NCI-H526 (cell line): Measurements from ENCODE around the gene PSG6.
"Not testable (repeated sequence)": the region's sequence is repeated elsewhere in the genome, so short reads cannot be mapped to it uniquely, and the experiment has no call there.

ENCODE experiments used
- DNase-seq, 2 experiments: peaks; one replicate each; lab custom pipeline; 2025; lab: John Stamatoyannopoulos, UW

PSG6 gene

DNA sequence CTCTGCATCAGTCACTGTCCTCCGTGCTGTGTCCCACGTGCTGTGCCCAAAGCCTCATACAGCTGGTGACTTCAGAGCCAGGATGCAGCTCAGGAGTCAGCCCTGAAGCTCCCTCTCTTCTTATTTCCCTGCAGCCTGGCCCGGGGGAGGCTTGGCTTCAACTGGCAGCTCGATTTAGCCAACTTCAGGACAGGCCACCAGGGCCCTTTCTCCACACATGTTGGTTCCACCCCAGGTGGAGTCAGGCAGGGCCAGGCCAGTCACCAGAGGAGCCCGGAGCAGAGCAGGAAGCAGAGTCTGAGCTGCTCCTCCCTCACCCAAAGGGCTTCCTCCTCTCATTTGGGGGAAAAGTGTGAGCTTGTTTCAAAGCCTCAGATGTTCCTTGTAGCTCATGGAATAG is 11.5 kb downstream of the PSG6 start:
- DNase-seq = not testable (repeated sequence)

DNA sequence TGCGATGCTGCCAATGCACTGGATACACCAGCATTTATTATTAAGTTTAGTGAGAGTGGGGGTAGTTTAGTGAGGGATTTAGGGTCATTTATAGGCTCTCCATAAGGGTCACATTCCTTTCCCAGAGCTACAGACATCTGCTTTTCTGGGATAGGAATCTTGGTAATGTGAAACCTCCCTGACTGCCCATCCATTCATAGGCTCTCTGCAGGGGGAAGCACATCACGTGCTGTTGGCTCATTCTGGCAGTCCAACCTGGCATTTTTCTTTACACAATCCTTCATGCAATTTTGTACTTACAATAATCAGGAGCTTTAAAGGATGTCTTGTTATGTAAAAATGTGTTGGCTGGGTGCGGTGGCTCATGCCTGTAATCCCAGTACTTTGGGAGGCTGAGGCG is 17.1 kb downstream of the PSG6 start:
- DNase-seq = not testable (repeated sequence)

DNA sequence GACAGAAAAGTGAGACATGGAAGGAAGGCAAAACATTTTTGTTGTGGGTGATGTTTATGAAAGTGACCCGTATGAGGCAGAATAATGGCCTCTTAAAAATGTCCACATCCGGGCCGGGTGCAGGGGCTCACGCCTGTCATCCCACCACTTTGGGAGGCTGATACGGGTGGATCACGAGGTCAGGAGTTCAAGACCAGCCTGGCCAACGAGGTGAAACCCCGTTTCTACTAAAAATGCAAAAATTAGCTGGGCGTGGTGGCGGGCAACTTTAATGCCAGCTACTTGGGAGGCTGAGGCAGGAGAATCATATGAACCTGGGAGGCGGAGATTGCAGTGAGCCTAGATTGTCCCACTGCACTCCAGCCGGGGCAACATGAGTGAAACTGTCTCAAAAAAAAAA is 18.0 kb downstream of the PSG6 start:
- DNase-seq = not testable (repeated sequence)

DNA sequence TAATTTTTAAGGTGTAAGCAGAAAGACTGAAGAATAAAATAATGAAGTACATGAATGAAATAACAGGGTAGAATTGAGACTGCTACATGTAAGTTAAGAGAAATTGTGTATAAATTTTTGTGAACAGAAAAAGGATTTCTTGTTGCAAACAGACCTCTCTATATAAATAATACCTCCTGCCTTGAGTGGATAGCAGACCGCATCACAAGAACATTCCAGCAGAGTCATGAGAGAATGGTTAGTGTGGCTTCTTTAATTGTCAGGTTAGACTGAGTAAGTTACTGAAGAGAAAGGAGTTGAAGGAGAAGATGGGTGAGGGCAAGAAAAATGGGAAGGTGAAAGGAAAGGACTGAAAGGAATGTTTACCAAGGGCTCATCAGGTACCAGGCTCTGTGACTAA is 18.6 kb downstream of the PSG6 start:
- not testable (repeated sequence) for DNase-seq

DNA sequence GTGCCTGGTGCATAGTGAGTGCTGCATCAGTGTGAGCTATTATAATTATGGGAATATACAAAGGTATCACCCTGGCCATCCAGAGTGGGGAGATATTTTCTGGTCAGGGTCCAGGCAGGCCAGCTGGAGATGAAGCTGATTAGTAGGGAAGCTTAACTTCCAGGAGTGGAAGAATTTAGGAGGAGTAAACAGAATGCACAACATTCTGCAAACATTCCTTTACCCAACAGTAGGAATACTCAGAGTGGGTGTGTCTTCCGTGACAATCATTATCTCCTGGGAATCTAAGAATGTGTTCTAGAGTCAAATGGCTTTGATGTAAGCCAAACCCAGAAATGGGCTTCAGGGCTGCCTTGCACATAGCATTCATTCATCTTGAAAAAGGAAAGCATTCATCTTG is 19.0 kb downstream of the PSG6 start:
- DNase-seq = not testable (repeated sequence)

DNA sequence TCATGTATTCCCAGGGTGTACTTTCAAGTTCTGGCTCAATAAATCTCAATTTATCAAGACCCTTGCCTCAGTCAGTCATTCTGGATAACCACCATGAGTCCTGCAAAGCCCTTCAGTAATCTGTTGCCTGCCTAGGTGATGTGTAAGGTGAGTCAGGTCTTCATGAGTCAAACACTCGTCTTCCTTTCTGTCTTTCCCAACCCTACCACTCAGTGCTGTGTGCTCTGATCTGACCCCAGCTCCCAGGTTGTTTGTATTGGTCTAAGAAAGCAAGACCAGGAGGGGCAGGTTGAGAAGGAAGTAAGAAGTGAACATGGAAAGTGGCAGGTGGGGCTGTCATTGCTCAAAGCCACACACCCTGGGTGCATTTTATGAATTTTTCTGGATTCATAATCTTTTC is 20.0 kb downstream of the PSG6 start:
- not testable (repeated sequence) for DNase-seq

DNA sequence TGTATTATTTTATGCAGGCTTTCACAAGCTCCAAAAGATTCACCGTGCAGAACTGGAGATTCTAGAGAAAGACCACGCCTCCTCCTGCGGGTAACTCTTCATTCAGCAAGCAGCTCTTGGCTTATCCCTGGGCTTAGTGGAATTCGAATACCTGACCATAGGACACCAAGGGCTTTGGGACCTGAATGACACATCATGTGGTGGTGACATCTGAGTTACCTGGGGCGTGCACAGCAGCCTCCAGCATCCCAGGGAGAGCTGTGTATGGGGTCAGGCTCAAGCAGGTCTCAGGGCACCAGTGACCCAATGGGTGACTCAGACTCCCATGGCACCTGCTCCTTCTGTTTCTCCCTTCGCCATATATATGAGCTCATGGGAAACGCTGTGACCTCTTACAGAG is 27.2 kb downstream of the PSG6 start:
- DNase-seq = not testable (repeated sequence)

DNA sequence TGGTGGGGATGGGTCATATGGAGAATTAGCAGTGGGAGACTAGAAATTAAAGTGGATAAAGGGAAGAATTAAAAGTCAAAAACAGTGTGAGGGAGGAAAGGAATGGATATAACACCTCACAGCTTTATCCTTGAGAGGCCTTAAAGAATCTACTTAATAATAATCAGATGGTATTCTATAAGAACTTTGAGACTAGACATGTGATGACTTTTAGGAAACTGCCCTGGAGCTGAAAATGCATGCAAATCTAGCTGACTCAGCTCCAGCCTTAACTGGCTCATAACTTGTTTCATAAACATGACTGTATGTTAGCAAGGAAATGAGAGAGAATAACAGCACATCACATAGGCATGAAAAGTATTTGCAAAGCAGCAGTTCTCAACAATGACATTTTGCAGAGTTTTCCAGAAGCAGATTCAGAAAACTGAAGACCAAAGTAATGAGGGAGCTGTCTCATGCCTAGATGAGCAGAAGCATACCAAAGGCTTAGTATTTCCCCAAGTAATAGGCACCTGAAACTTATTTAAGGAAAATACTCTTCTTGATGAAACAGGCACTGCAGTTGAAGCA is 29.7 kb downstream of the PSG6 start:
- DNase-seq = not testable (repeated sequence)

DNA sequence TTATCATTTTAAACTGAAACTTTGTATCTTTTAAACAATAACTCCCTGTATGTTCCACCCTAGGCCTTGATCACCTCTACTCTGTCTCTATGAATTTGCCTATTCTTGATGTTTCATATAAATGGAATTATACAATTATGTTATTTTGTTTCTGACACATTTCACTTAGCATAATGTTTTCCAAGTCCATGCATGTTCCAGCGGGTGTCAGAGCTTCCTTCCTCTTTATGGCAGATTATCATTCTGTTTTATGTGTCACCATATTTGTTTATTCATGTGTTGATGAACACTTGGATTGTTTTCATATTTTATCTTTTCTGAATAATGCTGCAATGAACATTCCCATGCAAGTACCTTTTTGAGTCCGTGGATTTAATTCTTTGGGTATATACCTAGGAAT is 35.0 kb downstream of the PSG6 start:
- DNase-seq = not testable (repeated sequence)

DNA sequence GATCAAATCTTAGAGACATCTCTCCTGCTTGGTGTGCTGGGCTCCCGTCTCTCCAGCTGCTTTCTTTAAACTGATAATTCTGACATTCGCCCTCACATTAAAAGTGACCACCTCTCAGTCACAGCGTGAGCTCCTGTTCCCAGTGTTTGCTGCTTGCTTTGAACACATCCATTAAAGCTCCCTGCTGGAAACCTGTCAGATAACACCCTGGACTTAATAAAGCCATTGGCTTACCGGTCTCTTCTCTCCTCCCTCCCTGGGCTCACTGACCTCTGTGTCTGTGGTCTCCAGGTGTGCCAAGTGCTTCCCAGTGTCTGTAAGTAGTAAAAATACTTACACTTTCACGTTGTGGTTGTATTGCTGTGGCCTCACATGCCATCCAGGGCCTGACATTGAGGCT is 35.7 kb downstream of the PSG6 start:
- DNase-seq = not testable (repeated sequence)

DNA sequence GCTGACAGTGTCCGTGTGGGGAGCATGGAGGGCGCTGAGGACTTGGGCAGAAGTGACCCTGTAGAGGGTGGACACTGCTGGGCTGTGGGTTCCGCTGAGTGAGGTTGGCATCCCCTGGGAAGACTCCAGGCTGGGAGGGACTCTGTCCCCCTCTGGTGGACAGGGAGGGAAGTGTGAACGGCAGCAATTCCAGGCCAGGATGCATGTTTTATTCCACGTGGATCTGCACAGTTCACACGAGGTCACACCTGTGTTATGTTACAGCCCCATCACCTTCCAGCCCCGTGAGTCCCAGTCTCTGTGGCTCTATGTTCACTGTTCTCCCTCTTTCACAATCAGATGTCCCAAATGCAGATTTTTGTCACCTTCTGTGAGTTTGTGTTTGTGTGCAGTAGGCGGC is 36.4 kb downstream of the PSG6 start:
- peak in 1 of 2 experiments; percentile 26 for DNase-seq

DNA sequence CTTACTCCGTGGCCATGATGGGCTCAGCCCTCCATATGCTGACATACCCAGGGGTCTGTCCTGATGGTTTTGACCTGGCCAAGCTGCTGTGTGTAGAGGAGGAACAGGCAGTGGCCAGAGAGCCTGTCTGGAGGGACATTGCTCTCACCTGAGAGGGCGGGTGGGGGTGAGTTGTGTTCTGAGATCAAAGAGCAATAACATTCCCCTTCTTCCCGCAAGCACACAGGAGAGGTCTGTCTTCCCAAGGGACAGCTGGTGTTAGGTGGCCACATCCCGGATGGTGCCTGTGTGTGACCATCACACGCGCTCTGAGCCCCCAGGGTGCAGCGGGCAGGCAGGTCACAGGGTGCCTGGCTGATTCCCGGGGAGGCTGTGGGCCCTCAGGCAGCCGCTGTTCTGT is 37.1 kb downstream of the PSG6 start:
- DNase-seq = not testable (repeated sequence)

DNA sequence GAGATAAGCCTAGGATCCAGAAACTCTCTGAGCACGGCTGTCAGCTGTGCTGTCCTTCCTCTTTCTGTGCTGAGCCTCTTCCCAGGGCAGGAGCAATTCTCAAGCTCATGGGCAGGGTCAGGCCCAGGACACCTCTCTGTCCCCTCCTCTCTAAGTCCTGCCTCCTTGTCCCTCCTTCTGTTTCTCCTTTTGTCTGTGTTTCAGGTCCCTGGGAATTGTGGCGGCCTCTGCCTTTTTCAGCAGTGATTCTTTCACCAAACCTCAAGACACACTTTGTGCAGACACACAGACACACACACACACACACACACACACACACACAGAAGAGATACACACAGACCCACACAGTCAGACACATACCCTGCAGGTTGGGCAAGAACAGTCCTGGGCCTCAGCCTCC is 38.1 kb downstream of the PSG6 start, which contains the start of gene PSG1:
Gene PSG1, minus strand, starts transcription at position 101 of the 400 bp plus-strand sequence. CDS start 132 bp downstream, outside the sequence.
- DNase-seq = no peak

DNA sequence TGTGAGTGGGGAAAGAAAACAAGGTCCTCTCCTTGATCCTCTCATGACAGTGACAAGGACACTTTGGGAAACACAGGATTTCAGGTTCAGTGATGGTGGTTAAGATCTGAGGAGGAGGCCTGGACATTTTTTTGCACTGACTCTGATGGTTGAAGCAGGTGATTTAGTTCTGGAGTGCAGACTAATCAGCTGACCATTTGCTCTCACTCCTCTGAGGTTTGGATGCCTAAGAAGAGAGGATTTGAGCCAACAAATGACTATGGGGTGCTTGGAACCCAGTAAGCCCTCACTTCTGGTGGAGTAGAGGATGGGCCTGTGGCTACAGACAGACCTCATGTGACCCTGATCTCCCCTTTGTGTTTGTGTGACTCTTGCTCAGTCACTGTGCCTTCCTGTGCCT is 41.1 kb downstream of the PSG6 start:
- not testable (repeated sequence) for DNase-seq

DNA sequence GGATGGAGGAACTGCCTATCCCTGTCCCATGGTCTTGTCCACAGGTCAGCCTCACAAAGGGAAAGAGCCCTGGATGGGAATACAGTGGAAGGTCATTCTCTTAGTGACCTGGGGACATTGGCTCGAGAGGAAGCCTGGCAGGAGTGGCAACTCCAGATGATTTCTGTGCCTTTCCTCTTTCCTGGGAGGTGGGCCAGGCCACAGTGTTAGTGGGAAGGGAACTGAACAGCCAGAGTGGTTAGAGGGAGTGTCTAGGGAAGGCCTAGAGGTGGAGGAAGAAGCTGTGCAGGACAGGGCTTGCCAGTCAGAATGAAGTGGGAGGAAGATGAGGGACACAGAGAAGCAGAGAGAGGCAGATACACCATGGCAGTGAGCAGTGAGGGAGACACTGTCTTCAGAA is 41.8 kb downstream of the PSG6 start:
- DNase-seq = not testable (repeated sequence)

DNA sequence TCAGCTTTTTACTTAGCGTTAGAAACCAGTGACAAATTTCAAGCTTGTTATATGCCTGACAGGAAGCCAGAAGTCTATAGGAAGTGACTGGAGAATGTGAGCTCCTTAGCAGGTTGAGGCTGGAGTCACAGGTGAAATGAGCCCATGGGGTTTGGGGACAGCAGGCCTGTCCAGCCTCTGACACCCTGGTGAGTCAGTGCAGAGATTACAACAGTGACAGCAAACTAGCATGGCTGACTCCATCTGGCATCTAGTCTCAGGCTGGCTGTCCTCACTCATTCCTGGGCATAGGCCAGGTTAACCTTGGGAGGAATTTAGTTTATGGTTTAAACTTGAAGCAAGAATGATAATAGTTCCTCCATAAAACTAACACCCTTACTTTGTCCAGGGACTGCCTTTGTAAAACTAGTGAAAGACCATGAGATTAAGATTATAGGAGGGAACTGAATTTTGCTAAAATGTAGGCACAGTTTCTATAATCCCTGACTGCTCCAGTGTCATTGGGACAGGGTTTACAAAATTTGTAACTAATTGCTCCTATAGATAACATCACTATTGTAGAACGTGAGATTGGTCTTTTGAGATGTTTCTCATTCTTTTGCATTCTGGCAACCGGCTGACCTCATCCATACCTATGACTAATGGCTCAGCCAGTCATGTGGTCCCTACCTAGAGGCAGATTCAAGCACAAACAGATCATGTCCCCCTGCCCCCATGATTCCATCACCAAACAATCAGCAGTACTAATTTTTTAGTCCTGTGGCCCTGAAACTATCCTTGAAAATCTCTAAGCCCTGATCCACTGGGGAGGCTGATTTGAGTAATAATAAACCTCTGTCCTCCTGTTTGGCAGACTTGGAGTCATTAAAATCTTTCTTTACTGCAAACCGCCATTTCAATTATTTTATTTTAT is 42.5 kb downstream of the PSG6 start:
- DNase-seq = not testable (repeated sequence)

DNA sequence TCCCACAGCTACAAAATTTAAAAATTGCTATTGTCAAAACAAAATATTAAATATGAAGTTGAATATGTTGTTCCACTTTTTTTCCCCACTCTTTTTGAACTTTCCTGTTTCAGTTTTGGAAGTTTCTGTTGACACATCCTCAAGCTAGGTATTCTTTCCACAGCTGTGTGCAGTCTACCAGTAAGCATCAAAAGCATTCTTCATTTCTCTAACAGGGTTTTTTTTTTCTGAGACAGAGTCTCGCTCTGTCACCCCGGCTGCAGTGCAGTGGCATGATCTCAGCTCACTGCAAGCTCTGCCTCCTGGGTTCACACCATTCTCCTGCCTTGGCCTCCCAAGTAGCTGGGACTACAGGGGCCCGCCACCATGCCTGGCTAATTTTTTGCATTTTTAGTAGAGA is 43.6 kb downstream of the PSG6 start:
- DNase-seq = not testable (repeated sequence)

DNA sequence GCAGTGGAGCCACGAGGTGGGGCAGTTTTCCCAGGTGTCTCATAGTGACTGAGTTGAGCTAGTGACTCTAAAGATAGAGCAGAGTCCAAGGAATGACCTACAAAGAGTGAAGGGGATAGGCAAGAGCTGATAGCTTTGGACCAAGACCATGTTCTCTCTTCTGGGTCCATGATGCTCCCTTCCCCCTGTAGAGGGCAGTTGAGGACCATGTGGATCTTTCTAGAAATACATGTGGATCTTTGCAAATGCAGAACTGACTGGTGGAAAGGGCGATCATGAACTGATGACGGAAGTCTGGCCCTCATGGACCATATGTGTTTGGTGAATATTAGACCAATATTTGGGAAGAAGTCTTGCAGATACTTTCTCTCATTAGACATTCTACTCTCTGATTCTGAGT is 45.1 kb downstream of the PSG6 start:
- DNase-seq = peak in 1 of 2 experiments; percentile 2

DNA sequence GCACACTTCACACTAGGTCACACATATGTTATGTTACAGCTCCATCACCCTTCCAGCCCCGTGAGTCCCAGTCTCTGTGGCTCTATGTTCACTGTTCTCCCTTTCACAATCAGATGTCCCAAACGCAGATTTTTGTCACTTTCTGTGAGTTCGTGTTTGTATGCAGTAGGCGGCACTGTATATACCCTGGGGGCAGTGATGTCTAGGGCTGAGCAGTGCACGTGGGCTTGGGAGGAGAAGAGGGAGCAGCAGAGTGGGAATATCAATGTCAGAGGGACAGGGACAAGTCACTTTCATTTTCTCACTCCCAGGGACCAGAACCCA is 60.2 kb downstream of the PSG6 start:
- no peak for DNase-seq

DNA sequence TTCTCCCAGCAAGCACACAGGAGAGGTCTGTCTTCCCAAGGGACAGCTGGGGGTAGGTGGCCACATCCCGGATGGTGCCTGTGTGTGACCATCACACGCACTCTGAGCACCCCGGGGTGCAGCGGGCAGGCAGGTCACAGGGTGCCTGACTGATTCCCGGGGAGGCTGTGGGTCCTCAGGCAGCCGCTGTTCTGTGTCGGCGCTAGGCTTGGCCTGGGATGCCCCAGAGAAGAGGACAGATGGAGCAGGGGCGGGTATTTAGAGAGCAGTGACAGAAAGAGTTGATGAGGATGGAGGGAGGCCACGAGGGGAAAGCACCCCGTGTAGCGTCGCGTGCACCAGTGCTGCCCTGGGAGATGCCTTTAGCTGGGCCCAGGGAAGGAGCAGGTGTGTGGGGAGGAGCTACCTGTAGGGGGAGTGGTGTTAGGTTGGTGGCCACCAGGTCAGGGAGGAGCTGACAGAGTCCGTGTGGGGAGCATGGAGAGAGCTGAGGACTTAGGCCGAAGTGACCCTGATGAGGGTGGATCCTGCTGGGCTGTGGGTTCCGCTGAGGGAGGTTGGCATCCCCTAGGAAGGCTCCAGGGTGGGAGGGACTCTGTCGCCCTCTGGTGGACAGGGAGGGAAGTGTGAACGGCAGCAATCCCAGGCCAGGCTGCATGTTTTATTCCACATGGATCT is 60.7 kb downstream of the PSG6 start:
- peak in 1 of 2 experiments; percentile 63 for DNase-seq

DNA sequence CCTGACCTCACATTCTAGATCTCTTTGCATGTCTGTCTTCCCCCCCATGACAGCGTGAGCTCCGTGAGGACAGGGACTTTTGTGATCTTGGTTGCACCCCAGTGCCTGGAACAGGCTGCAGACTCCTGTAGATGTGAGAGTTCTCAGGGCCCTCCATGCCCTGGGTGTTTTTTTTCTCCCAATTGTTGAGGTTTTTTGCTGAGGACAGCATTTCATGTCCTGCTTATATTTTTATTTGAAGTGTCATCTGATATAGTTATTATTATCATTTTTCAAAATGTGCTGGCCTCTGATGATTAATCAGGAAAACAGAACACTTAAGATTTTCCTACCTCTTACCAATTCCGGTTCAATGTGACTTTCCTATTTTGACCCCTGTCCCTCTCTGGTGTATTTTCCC is 62.9 kb downstream of the PSG6 start:
- not testable (repeated sequence) for DNase-seq

DNA sequence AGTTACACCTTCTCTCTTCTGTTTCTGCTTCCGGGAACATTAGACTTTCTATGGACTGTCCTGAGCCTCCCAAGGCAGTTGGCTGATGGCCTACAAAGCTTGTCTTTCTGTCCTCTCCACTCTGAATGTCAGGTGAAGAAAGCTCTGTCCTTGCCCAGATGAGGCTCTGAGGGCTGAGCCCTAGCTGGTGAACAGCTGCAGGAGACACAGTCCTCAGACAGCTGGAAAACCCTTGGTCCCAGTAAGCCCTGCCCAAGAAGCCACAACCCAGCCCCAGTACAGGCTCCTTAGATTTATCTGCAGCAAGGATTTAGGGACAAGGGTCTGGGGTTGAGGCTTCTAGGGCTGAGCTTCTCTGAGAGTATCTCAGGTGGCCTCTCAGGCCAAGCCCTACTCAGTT is 64.5 kb downstream of the PSG6 start:
- DNase-seq = not testable (repeated sequence)

DNA sequence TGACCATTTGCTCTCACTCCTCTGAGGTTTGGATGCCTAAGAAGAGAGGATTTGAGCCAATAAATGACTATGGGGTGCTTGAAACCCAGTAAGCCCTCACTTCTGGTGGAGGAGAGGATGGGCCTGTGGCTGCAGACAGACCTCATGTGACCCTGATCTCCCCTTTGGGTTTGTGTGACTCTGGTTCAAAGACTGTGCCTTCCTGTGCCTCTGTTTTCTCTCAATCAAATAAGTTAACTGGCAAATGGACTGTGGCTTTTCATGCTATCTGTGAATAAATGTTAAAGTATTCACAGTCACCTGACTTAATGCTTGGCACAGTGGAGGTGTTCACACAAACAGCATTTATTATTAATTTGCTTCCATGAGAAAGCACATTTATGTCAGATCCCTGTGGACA is 64.9 kb downstream of the PSG6 start:
- not testable (repeated sequence) for DNase-seq
